WTC11 (cell line): ENCODE data around the gene MIR17HG.

Source experiments
- AR ChIP-seq: fragments of 250-450 bp; sonication (Bioruptor Pico); IDR thresholded peaks from 2 replicates; pipeline ENCODE4 v1.9.0; 2021; ENCODE audit warnings: mild to moderate bottlenecking
- CTCF ChIP-seq: fragments of 200-600 bp; IDR thresholded peaks from 2 replicates; pipeline ENCODE4 v1.8.0; 2022; ENCODE audit warnings: antibody characterized with exemption
- E2F4 ChIP-seq: sonication (generic); formaldehyde crosslinking; IDR thresholded peaks from 2 replicates; pipeline ENCODE4 v1.8.1; 2022; ENCODE audit warnings: low read depth, mild to moderate bottlenecking, moderate library complexity, missing genetic modification reagents, borderline replicate concordance
- FOXJ3 ChIP-seq: sonication (generic); formaldehyde crosslinking; IDR thresholded peaks from 2 replicates; pipeline ENCODE4 v1.9.0; 2021; ENCODE audit warnings: missing genetic modification reagents, mild to moderate bottlenecking, borderline replicate concordance
- FOXP1 ChIP-seq: sonication (generic); formaldehyde crosslinking; IDR thresholded peaks from 2 replicates; pipeline ENCODE4 v1.8.0; 2022; ENCODE audit warnings: missing genetic modification reagents, mild to moderate bottlenecking, moderate library complexity, borderline replicate concordance
- MAX ChIP-seq: sonication (generic); formaldehyde crosslinking; IDR thresholded peaks from 2 replicates; pipeline ENCODE4 v1.8.0; 2022; ENCODE audit warnings: mild to moderate bottlenecking, missing genetic modification reagents
- MLX ChIP-seq: sonication (generic); formaldehyde crosslinking; IDR thresholded peaks from 2 replicates; pipeline ENCODE4 v1.8.1; 2023; ENCODE audit warnings: mild to moderate bottlenecking, missing genetic modification reagents, moderate library complexity
- NFATC4 ChIP-seq: fragments of 250-450 bp; sonication (Bioruptor Pico); IDR thresholded peaks from 2 replicates; pipeline ENCODE4 v1.9.0; 2021; ENCODE audit warnings: mild to moderate bottlenecking
- PREB ChIP-seq: sonication (generic); formaldehyde crosslinking; IDR thresholded peaks from 2 replicates; pipeline ENCODE4 v1.8.1; 2022; ENCODE audit warnings: mild to moderate bottlenecking, missing genetic modification reagents, moderate library complexity, borderline replicate concordance
- SP1 ChIP-seq: sonication (generic); formaldehyde crosslinking; conservative IDR thresholded peaks from 2 replicates; pipeline ENCODE4 v1.8.1; 2022; ENCODE audit warnings: missing genetic modification reagents
- TEAD1 ChIP-seq: sonication (generic); formaldehyde crosslinking; IDR thresholded peaks from 2 replicates; pipeline ENCODE4 v1.8.0; 2022; ENCODE audit warnings: mild to moderate bottlenecking, missing genetic modification reagents
- TP53 ChIP-seq: sonication (generic); formaldehyde crosslinking; IDR thresholded peaks from 2 replicates; pipeline ENCODE4 v1.8.1; 2023; ENCODE audit warnings: mild to moderate bottlenecking, missing genetic modification reagents
- ZBTB43 ChIP-seq: sonication (generic); formaldehyde crosslinking; IDR thresholded peaks from 2 replicates; pipeline ENCODE4 v1.8.1; 2023; ENCODE audit warnings: mild to moderate bottlenecking, missing genetic modification reagents
- ZNF317 ChIP-seq: sonication (generic); formaldehyde crosslinking; IDR thresholded peaks from 2 replicates; pipeline ENCODE4 v1.8.1; 2023; ENCODE audit warnings: low read depth, mild to moderate bottlenecking, moderate library complexity, missing genetic modification reagents, borderline replicate concordance

- TF ChIP-seq ZNF317 (CRISPR knock-in tag) (no peak), E2F4 (no peak), CTCF (no peak), TP53 (CRISPR knock-in tag) (no peak), FOXJ3 (CRISPR knock-in tag) (no peak), ZBTB43 (no peak), MAX (CRISPR knock-in tag) (no peak), AR (CRISPR knock-in tag) (no peak), PREB (CRISPR knock-in tag) (no peak), SP1 (CRISPR knock-in tag) (no peak), MLX (CRISPR knock-in tag) (no peak), FOXP1 (no peak), NFATC4 (CRISPR knock-in tag) (no peak), TEAD1 (CRISPR knock-in tag) (no peak)
Measured at GRCh38 chr13:91351980-91352379, 4.5 kb downstream of the MIR17HG start.
